Measurements from ENCODE around the gene SMIM28. TPM values are rescaled to one million over a fixed set of nuclear protein-coding genes. Genes with fewer than 3 reads are reported as not detected.

The SMIM28 gene
- total and polyA plus RNA-seq, 2 of the 4 experiments (the other 2 are of a cell fraction), result not detected

DNA sequence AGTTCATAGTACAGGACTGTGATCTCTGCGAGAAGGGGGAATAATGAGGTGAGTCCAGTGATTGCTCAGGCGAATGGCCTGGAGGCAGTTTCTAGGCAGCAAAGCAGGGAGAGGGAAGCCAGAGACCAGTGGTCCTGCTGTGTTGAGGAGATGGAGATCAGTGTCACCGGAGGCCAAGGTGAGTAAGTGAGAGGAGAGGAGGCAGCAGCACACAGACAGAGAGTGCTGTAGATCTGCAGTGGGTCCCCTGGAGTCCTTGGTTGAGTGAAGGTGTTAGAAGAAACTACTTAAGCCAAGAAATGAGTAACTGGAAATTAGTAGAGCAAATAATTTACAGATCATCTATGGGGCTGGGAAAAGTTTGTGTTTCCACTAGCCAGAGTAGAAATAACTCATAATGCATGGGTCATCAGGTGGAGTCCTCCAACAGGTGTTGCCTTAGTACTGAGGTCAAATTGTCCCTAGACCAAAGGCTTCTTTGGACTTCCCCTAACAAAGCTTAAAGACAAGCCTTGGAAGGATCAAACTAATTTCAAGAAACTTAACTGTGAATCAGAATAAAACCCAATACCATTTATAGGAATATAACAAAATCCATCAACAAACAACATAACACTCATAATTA is 39.9 kb downstream of the SMIM28 start:
- Histone ChIP-seq H3K27me3 (ENCODE audit: control insufficient read depth, insufficient read depth, low read length) (no peaks in the 10 kb centered on the region), H4K91ac (ENCODE audit: insufficient read depth, low read depth, low read length) (no peak overlapping the region), H3K4me3 (ENCODE audit: insufficient read depth, low read depth, low read length) (no peak overlapping the region), H4K8ac (ENCODE audit: low read depth in 2 of 2, low read length in 2 of 2) (no peak overlapping the region), H2BK20ac (ENCODE audit: low read depth, low read length) (no peak overlapping the region), H4K20me1 (ENCODE audit: insufficient read depth, low read length) (no peaks in the 10 kb centered on the region; the same call in 1 of the 2 replicates), H3K4me1 (ENCODE audit: control insufficient read depth, insufficient read depth, low read length) (no peaks in the 10 kb centered on the region), H4K5ac (ENCODE audit: low read depth, low read length) (no peak overlapping the region), H3K9me1 (ENCODE audit: insufficient read depth, low read length) (peaks cover 5% of the 10 kb centered on the region; the same call in 1 of the 2 replicates), H2AK5ac (ENCODE audit: low read depth, low read length) (no peak overlapping the region), H3K4ac (ENCODE audit: low read depth, low read length) (no peak overlapping the region), H3K9me3 (ENCODE audit: control insufficient read depth, insufficient read depth, low read length) (no peaks in the 10 kb centered on the region), H3K9ac (ENCODE audit: low read depth, low read length) (no peak overlapping the region), H3K14ac (replicated peaks; ENCODE audit: low read depth, low read length) (no peak overlapping the region), H2AFZ (replicated peaks; ENCODE audit: low read length, poor library complexity) (no peak overlapping the region), H3K18ac (ENCODE audit: low read depth, low read length) (no peak overlapping the region), H2AK9ac (replicated peaks; ENCODE audit: low read depth, low read length, poor library complexity) (no peak overlapping the region), H2BK5ac (ENCODE audit: low read depth, low read length, poor library complexity, severe bottlenecking) (no peak overlapping the region), H3K56ac (ENCODE audit: extremely low read depth, insufficient read depth, low read length) (no peak overlapping the region), H3K36me3 (ENCODE audit: control insufficient read depth, insufficient read depth, low read length) (peaks cover 16% of the 10 kb centered on the region), H3K4me2 (ENCODE audit: low read depth, low read length) (no peak overlapping the region), H3K27ac (ENCODE audit: insufficient read depth, low read length) (no peak overlapping the region), H2BK15ac (ENCODE audit: low read depth, low read length) (no peak overlapping the region), H2BK120ac (ENCODE audit: low read depth, low read length) (no peak overlapping the region), H3K79me1 (ENCODE audit: low read depth in 1 of 2, low read length in 2 of 2) (no peaks in the 10 kb centered on the region), H3K23ac (ENCODE audit: low read depth, low read length) (no peak overlapping the region)
- ChIA-PET CTCF (no interaction called here), POLR2A (ENCODE audit: unreplicated experiment) (no interaction called here)
- ATAC-seq (ENCODE audit: low read depth) (no peak), DNase-seq (no peak)
- WGBS, 2 experiments (ENCODE audit: extremely low coverage in 2 of 2, insufficient read length in 1 of 2), result 63% methylated on average over 3 of the region's 3 CpGs; no CpG with 5 or more reads in 1 of the 2 experiments
- dilution Hi-C loops (cut with HindIII; ENCODE audit: low sequenced_read_pairs, unreplicated experiment), result no loop called here
- TF ChIP-seq POLR2A (IDR thresholded peaks at IDR 0.05; ENCODE audit: low read depth, low read length), result no peak
- no peak for TF ChIP-seq MAZ (IDR thresholded peaks at IDR 0.05; ENCODE audit: borderline replicate concordance, low read depth, low read length)
- TF ChIP-seq, protein P1, sequence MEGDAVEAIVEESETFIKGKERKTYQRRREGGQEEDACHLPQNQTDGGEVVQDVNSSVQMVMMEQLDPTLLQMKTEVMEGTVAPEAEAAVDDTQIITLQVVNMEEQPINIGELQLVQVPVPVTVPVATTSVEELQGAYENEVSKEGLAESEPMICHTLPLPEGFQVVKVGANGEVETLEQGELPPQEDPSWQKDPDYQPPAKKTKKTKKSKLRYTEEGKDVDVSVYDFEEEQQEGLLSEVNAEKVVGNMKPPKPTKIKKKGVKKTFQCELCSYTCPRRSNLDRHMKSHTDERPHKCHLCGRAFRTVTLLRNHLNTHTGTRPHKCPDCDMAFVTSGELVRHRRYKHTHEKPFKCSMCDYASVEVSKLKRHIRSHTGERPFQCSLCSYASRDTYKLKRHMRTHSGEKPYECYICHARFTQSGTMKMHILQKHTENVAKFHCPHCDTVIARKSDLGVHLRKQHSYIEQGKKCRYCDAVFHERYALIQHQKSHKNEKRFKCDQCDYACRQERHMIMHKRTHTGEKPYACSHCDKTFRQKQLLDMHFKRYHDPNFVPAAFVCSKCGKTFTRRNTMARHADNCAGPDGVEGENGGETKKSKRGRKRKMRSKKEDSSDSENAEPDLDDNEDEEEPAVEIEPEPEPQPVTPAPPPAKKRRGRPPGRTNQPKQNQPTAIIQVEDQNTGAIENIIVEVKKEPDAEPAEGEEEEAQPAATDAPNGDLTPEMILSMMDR (conservative IDR thresholded peaks at IDR 0.05; ENCODE audit: low read depth, low read length), result no peak
- TF ChIP-seq SMC3 (IDR thresholded peaks at IDR 0.05; ENCODE audit: low read depth, low read length), result no peak
- TF ChIP-seq NFE2L2 (IDR thresholded peaks at IDR 0.05; ENCODE audit: low read depth, low read length), result no peak
- BruUV-seq (replicated peaks), result no TSS peak
- in situ Hi-C loops (cut with MboI; ENCODE audit: low sequenced_read_pairs), result loop anchor here (25.0 kb wide), 1 partner anchor 580 kb away; no protein-coding TSS in a partner anchor
- intact Hi-C loops (cut with micrococcal nuclease), result no loop called here
